WTC11 (cell line): ENCODE measurements around the gene XIST. TPM values are rescaled to one million over a fixed set of nuclear protein-coding genes. Genes with fewer than 3 reads are reported as not detected.

Source experiments
- ATAC-seq: fragments of 200-7000 bp; cut with Tn5 transposase; 2 replicates; pipeline ENCODE4 v1.10.0; 2021; ENCODE audit warnings: mild to moderate bottlenecking, moderate library complexity
- CTCF ChIA-PET: fragments of 300-600 bp; sonication (Branson Sonifier 250); formaldehyde crosslinking; loops from one replicate; lab custom pipeline; 2021; ENCODE audit warnings: antibody characterized with exemption; lab: Charles Lee
- POLR2A ChIA-PET: fragments of 350-600 bp; sonication (Branson Sonifier 250); formaldehyde crosslinking; loops from one replicate; lab custom pipeline; 2021; ENCODE audit warnings: antibody characterized with exemption; lab: Charles Lee
- DNase-seq: peaks from one replicate; pipeline ENCODE4 v3.0.0; 2021; ENCODE audit warnings: low spot score
- H3K27ac Mint-ChIP-seq: 2 replicates; pipeline ENCODE4 v1.8.0; 2021; ENCODE audit warnings: mixed read lengths
- H3K27me3 Mint-ChIP-seq: 2 replicates; pipeline ENCODE4 v1.8.0; 2021; ENCODE audit warnings: low read depth, mild to moderate bottlenecking, moderate library complexity, mixed read lengths
- H3K36me3 Mint-ChIP-seq: 2 replicates; pipeline ENCODE4 v1.8.0; 2021; ENCODE audit warnings: mixed read lengths
- H3K4me1 Mint-ChIP-seq: 2 replicates; pipeline ENCODE4 v1.8.0; 2022; ENCODE audit warnings: mixed read lengths
- H3K4me3 Mint-ChIP-seq: 2 replicates; pipeline ENCODE4 v1.8.0; 2021; ENCODE audit warnings: mild to moderate bottlenecking, moderate library complexity, mixed read lengths
- H3K9me3 Mint-ChIP-seq: 2 replicates; pipeline ENCODE4 v1.8.0; 2021; ENCODE audit warnings: mixed read lengths
- CBFB ChIP-seq: sonication (generic); formaldehyde crosslinking; IDR thresholded peaks from 2 replicates; pipeline ENCODE4 v1.8.1; 2022; ENCODE audit warnings: mild to moderate bottlenecking, low read depth, missing genetic modification reagents
- CREB1 ChIP-seq: sonication (generic); formaldehyde crosslinking; IDR thresholded peaks from 2 replicates; pipeline ENCODE4 v1.8.0; 2023; ENCODE audit warnings: mild to moderate bottlenecking, missing genetic modification reagents
- PRDM15 ChIP-seq: sonication (generic); formaldehyde crosslinking; IDR thresholded peaks from 2 replicates; pipeline ENCODE4 v1.8.0; 2022; ENCODE audit warnings: missing genetic modification reagents
- RELA ChIP-seq: sonication (generic); formaldehyde crosslinking; IDR thresholded peaks from 2 replicates; pipeline ENCODE4 v1.8.1; 2022; ENCODE audit warnings: missing genetic modification reagents, mild to moderate bottlenecking, borderline replicate concordance
- SMAD4 ChIP-seq: sonication (generic); formaldehyde crosslinking; IDR thresholded peaks from 2 replicates; pipeline ENCODE4 v1.8.0; 2022; ENCODE audit warnings: mild to moderate bottlenecking, missing genetic modification reagents
- TEAD4 ChIP-seq: sonication (generic); formaldehyde crosslinking; IDR thresholded peaks from 2 replicates; pipeline ENCODE4 v1.8.0; 2022; ENCODE audit warnings: mild to moderate bottlenecking, missing genetic modification reagents
- USF1 ChIP-seq: sonication (generic); formaldehyde crosslinking; IDR thresholded peaks from 2 replicates; pipeline ENCODE4 v1.8.0; 2022; ENCODE audit warnings: mild to moderate bottlenecking, missing genetic modification reagents
- USF2 ChIP-seq: sonication (generic); formaldehyde crosslinking; IDR thresholded peaks from 2 replicates; pipeline ENCODE4 v1.8.1; 2023; ENCODE audit warnings: mild to moderate bottlenecking, missing genetic modification reagents, moderate library complexity
- total RNA-seq: library from RNA; stranded (reverse); gene quantifications from 3 replicates; pipeline ENCODE4 v1.2.3, GENCODE V29; 2021
- TF ChIP-seq, protein P1 (sequence below): sonication (generic); formaldehyde crosslinking; IDR thresholded peaks from 2 replicates; pipeline ENCODE4 v1.8.1; 2023; ENCODE audit warnings: mild to moderate bottlenecking, moderate library complexity, missing genetic modification reagents

The XIST gene
- total RNA-seq, 1 experiment from 2014 or later, result 0.77 TPM

- no peaks in the 10 kb centered on the region for H3K4me1 Mint-ChIP-seq
- 0 out of 2 replicates have a peak, but pooled peaks cover 3% of the 10 kb centered on the region for H3K27me3 Mint-ChIP-seq
- ChIA-PET POLR2A (no interaction called here), CTCF (no interaction called here)
- H3K4me3 Mint-ChIP-seq, result no peak overlapping the region
- TF ChIP-seq, protein P1, sequence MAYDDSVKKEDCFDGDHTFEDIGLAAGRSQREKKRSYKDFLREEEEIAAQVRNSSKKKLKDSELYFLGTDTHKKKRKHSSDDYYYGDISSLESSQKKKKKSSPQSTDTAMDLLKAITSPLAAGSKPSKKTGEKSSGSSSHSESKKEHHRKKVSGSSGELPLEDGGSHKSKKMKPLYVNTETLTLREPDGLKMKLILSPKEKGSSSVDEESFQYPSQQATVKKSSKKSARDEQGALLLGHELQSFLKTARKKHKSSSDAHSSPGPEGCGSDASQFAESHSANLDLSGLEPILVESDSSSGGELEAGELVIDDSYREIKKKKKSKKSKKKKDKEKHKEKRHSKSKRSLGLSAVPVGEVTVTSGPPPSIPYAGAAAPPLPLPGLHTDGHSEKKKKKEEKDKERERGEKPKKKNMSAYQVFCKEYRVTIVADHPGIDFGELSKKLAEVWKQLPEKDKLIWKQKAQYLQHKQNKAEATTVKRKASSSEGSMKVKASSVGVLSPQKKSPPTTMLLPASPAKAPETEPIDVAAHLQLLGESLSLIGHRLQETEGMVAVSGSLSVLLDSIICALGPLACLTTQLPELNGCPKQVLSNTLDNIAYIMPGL (CRISPR knock-in tag), result no peak
- TF ChIP-seq PRDM15 (CRISPR knock-in tag), result no peak
- no peak for TF ChIP-seq CREB1 (CRISPR knock-in tag)
- no peak for TF ChIP-seq RELA (CRISPR knock-in tag)
- H3K36me3 Mint-ChIP-seq, result no peaks in the 10 kb centered on the region
- DNase-seq (no peak), ATAC-seq (no peak)
- no peaks in the 10 kb centered on the region for H3K9me3 Mint-ChIP-seq
- H3K27ac Mint-ChIP-seq, result no peak overlapping the region
These were observed 21.0 kb downstream of the XIST start for GRCh38 chrX:73831500-73831899.

GRCh38 chrX:73830489-73831414 is 21.8 kb downstream of the XIST start:
- no peaks in the 10 kb centered on the region for H3K4me1 Mint-ChIP-seq
- H3K4me3 Mint-ChIP-seq, result no peak overlapping the region
- no peaks in the 10 kb centered on the region for H3K36me3 Mint-ChIP-seq
- POLR2A ChIA-PET, result no interaction called here
- no peaks in the 10 kb centered on the region for H3K9me3 Mint-ChIP-seq
- no peak for TF ChIP-seq CBFB
- no peak for TF ChIP-seq SMAD4 (CRISPR knock-in tag)
- 0 out of 2 replicates have a peak, but pooled peaks cover 3% of the 10 kb centered on the region for H3K27me3 Mint-ChIP-seq
- DNase-seq (no peak), ATAC-seq (no peak)
- CTCF ChIA-PET, result no interaction called here
- no peak overlapping the region for H3K27ac Mint-ChIP-seq

DNA sequence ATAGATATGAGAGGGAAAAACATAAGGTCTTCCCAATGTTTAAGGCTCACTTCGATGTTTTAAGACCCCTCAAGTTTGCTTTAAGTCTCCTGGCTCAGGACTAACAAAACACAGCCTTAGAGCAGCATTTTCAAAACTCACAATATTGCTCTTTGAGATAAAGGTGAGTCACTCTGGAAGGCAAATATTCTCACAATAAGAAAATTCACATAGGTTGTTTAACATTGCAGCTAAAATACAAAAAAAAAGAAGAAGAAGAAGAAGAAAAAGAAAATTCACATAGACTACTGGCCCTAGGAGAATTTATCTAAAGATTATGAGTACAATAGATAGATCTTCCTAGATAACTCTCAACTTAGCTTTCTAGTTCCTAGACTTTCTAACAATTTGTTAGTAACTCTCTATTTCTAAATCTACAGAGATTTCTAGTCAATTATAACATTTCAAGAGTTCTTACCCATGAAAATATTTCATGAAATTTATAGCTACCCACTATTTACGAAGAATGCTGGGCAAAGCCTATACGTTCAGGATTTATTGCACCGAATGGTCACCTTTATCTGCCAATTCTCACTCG is 22.5 kb downstream of the XIST start:
- ATAC-seq (no peak), DNase-seq (no peak)
- H3K36me3 Mint-ChIP-seq, result no peaks in the 10 kb centered on the region
- CTCF ChIA-PET, result no interaction called here
- H3K27me3 Mint-ChIP-seq, result 0 out of 2 replicates have a peak, but pooled peaks cover 3% of the 10 kb centered on the region
- TF ChIP-seq USF2 (CRISPR knock-in tag) (no peak), USF1 (CRISPR knock-in tag) (no peak)
- TF ChIP-seq, all 79 proteins: peak for 0
- Mint-ChIP-seq H3K4me1 (no peaks in the 10 kb centered on the region; the same call in 1 of the 2 replicates), H3K27ac (no peak overlapping the region), H3K4me3 (no peak overlapping the region), H3K9me3 (no peaks in the 10 kb centered on the region)
- POLR2A ChIA-PET, result no interaction called here

- Mint-ChIP-seq H3K4me3 (no peak overlapping the region), H3K36me3 (no peaks in the 10 kb centered on the region), H3K27me3 (0 out of 2 replicates have a peak, but pooled peaks cover 3% of the 10 kb centered on the region), H3K4me1 (no peaks in the 10 kb centered on the region; the same call in 1 of the 2 replicates), H3K27ac (no peak overlapping the region), H3K9me3 (no peaks in the 10 kb centered on the region)
- DNase-seq (no peak), ATAC-seq (no peak)
- CTCF ChIA-PET, result no interaction called here
- POLR2A ChIA-PET, result no interaction called here
- no peak for TF ChIP-seq TEAD4 (CRISPR knock-in tag)
These were observed 24.3 kb downstream of the XIST start for GRCh38 chrX:73828080-73828720.
